HepG2 (cell line): Measurements from ENCODE around the gene NCBP1. TPM values are rescaled to one million over a fixed set of nuclear protein-coding genes. Genes with fewer than 3 reads are reported as not detected.

Experiments
- ATF6 ChIP-seq: sonication (generic); formaldehyde crosslinking; conservative IDR thresholded peaks from 2 replicates; pipeline ENCODE4 v1.4.0; 2020; ENCODE audit warnings: missing genetic modification reagents
- GABPB1 ChIP-seq: IDR thresholded peaks from 2 replicates; pipeline ENCODE4 v1.6.1; 2016; ENCODE audit warnings: mild to moderate bottlenecking, missing genetic modification reagents, moderate library complexity, missing compliant biosample characterization
- HNRNPL ChIP-seq: fragments of 200-400 bp; formaldehyde crosslinking; IDR thresholded peaks from 2 replicates; pipeline ENCODE4 v1.6.1; 2017; ENCODE audit warnings: mild to moderate bottlenecking, low read depth, low read length
- KDM3A ChIP-seq: IDR thresholded peaks from 2 replicates; pipeline ENCODE4 v1.6.1; 2018; ENCODE audit warnings: low read depth, missing compliant biosample characterization
- KDM5B ChIP-seq: sonication (generic); formaldehyde crosslinking; IDR thresholded peaks from 2 replicates; pipeline ENCODE4 v1.4.0; 2020; ENCODE audit warnings: missing genetic modification reagents, mild to moderate bottlenecking, borderline replicate concordance
- MAFF ChIP-seq: IDR thresholded peaks from 2 replicates; pipeline ENCODE4 v1.6.1; 2011; ENCODE audit warnings: low read depth, low read length, improper control_type of control experiment
- MTA1 ChIP-seq: sonication (generic); formaldehyde crosslinking; IDR thresholded peaks from 2 replicates; pipeline ENCODE4 v1.4.0; 2020; ENCODE audit warnings: missing genetic modification reagents, mild to moderate bottlenecking, borderline replicate concordance
- MYPOP ChIP-seq: sonication (generic); formaldehyde crosslinking; IDR thresholded peaks from 2 replicates; pipeline ENCODE4 v1.8.1; 2023; ENCODE audit warnings: mild to moderate bottlenecking, moderate library complexity, missing genetic modification reagents
- NCOA1 ChIP-seq: sonication (generic); formaldehyde crosslinking; IDR thresholded peaks from 2 replicates; pipeline ENCODE4 v1.9.0; 2021; ENCODE audit warnings: missing genetic modification reagents
- PAF1 ChIP-seq: IDR thresholded peaks from 2 replicates; pipeline ENCODE4 v1.6.1; 2016; ENCODE audit warnings: missing genetic modification reagents, missing compliant biosample characterization
- SALL1 ChIP-seq: sonication (generic); formaldehyde crosslinking; IDR thresholded peaks from 2 replicates; pipeline ENCODE4 v1.8.0; 2022; ENCODE audit warnings: mild to moderate bottlenecking, missing genetic modification reagents
- SATB2 ChIP-seq: sonication (generic); formaldehyde crosslinking; IDR thresholded peaks from 2 replicates; pipeline ENCODE4 v1.5.0; 2020; ENCODE audit warnings: missing genetic modification reagents
- SMAD3 ChIP-seq: sonication (generic); formaldehyde crosslinking; IDR thresholded peaks from 2 replicates; pipeline ENCODE4 v1.4.0; 2020; ENCODE audit warnings: missing genetic modification reagents
- ZFP62 ChIP-seq: sonication (generic); formaldehyde crosslinking; IDR thresholded peaks from 2 replicates; pipeline ENCODE4 v1.4.0; 2020; ENCODE audit warnings: missing genetic modification reagents
- ZNF18 ChIP-seq: sonication (generic); formaldehyde crosslinking; IDR thresholded peaks from 2 replicates; pipeline ENCODE4 v1.8.0; 2022; ENCODE audit warnings: mild to moderate bottlenecking, missing genetic modification reagents; ENCODE audit not compliant: insufficient replicate concordance
- ZNF607 ChIP-seq: sonication (generic); formaldehyde crosslinking; IDR thresholded peaks from 2 replicates; pipeline ENCODE4 v1.5.1; 2020; ENCODE audit warnings: missing genetic modification reagents, mild to moderate bottlenecking, borderline replicate concordance
- ZNF704 ChIP-seq: sonication (generic); formaldehyde crosslinking; IDR thresholded peaks from 2 replicates; pipeline ENCODE4 v1.8.1; 2023; ENCODE audit warnings: mild to moderate bottlenecking, inconsistent platforms, moderate library complexity, missing genetic modification reagents, borderline replicate concordance
- ZNF839 ChIP-seq: sonication (generic); formaldehyde crosslinking; IDR thresholded peaks from 2 replicates; pipeline ENCODE4 v1.4.0; 2020; ENCODE audit warnings: missing genetic modification reagents, mild to moderate bottlenecking, borderline replicate concordance
- polyA plus RNA-seq, 8 experiments: library from polyadenylated mRNA; depleted of rRNA in 3 of 8; stranded (reverse) in 7 of 8; unstranded in 1 of 8; fragments of >200 nt; fragmentation: Illumina TruSeq in 4 of 8; extraction: Trizol in 4 of 8; gene quantifications; 2 replicates each; pipeline versions ENCODE4 v1.2.1 to v1.2.3, GENCODE V29; 2011 to 2016; ENCODE audit warnings: low read depth in 4 of 8, missing spikeins in 1 of 8, mixed read lengths in 1 of 8; ENCODE audit not compliant: insufficient read depth in 1 of 8
- total RNA-seq, 5 experiments: library from RNA; depleted of rRNA; stranded (reverse); fragments of >200 nt; fragmentation: Illumina TruSeq; extraction: Trizol; gene quantifications; 2 replicates each; pipeline ENCODE4 v1.2.3, GENCODE V29; 2016; ENCODE audit warnings: low read depth in 1 of 5
- TF ChIP-seq, protein P1 (sequence below): sonication (generic); formaldehyde crosslinking; conservative IDR thresholded peaks from 2 replicates; pipeline ENCODE4 v1.8.0; 2022; ENCODE audit warnings: missing genetic modification reagents

Gene NCBP1
- total and polyA plus RNA-seq, 2 of the 13 experiments (the other 11 are each of a cell fraction or from before 2014, with no cell fraction given), result 13.3 to 40.2 TPM

- TF ChIP-seq MYPOP (CRISPR knock-in tag), result peak; percentile 75
- TF ChIP-seq MAFF, result no peak
- TF ChIP-seq PAF1 (CRISPR knock-in tag), result no peak
- TF ChIP-seq GABPB1, result peak; percentile 98
- peak; percentile 49; the same call in 1 of the 2 replicates for TF ChIP-seq ZNF839 (CRISPR knock-in tag)
- TF ChIP-seq ZNF704 (CRISPR knock-in tag), result no peak; the same call in 1 of the 2 replicates
- TF ChIP-seq KDM5B (CRISPR knock-in tag), result peak; percentile 4; the same call in 1 of the 2 replicates
- TF ChIP-seq, protein P1, sequence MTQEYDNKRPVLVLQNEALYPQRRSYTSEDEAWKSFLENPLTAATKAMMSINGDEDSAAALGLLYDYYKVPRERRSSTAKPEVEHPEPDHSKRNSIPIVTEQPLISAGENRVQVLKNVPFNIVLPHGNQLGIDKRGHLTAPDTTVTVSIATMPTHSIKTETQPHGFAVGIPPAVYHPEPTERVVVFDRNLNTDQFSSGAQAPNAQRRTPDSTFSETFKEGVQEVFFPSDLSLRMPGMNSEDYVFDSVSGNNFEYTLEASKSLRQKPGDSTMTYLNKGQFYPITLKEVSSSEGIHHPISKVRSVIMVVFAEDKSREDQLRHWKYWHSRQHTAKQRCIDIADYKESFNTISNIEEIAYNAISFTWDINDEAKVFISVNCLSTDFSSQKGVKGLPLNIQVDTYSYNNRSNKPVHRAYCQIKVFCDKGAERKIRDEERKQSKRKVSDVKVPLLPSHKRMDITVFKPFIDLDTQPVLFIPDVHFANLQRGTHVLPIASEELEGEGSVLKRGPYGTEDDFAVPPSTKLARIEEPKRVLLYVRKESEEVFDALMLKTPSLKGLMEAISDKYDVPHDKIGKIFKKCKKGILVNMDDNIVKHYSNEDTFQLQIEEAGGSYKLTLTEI (CRISPR knock-in tag), result no peak
- no peak for TF ChIP-seq ZFP62
- no peak for TF ChIP-seq HNRNPL
- TF ChIP-seq SATB2 (CRISPR knock-in tag), result no peak
- TF ChIP-seq ATF6, result peak; percentile 67
- TF ChIP-seq MTA1, result no peak; the same call in 1 of the 2 replicates
- no peak; the same call in none of the 2 replicates for TF ChIP-seq SALL1 (CRISPR knock-in tag)
- TF ChIP-seq ZNF607, result peak; percentile 90
- peak; percentile 51; the same call in 1 of the 2 replicates for TF ChIP-seq NCOA1
- peak; percentile 32; the same call in 1 of the 2 replicates for TF ChIP-seq KDM3A (CRISPR knock-in tag)
- TF ChIP-seq SMAD3 (CRISPR knock-in tag), result peak; percentile 65; the same call in 1 of the 2 replicates
- peak; percentile 72 for TF ChIP-seq ZNF18
Observed at GRCh38 chr9:97632985-97633858, at the start of gene NCBP1, which contains the start of gene TSTD2 (continued).
